M059J (cell line): ENCODE measurements around the gene HPCAL1. TPM values are rescaled to one million over a fixed set of nuclear protein-coding genes. Genes with fewer than 3 reads are reported as not detected.

ENCODE experiments used
- DNase-seq: peaks from one replicate; pipeline ENCODE4 v3.0.0-alpha.2; 2012; ENCODE audit warnings: low read depth
- total RNA-seq: library from RNA; depleted of rRNA; stranded (reverse); fragments of >200 nt; shearing (Covaris generic); gene quantifications from 2 replicates; pipeline ENCODE4 v1.2.3, GENCODE V29; 2014

Gene HPCAL1
- total RNA-seq, 1 experiment from 2014 or later: 267 TPM

GRCh38 chr2:10425699-10426098 lies 123.0 kb downstream of the HPCAL1 start:
- no peak for DNase-seq

- no peak for DNase-seq
Measured at GRCh38 chr2:10426726-10427617, 124.3 kb downstream of the HPCAL1 start.

GRCh38 chr2:10427618-10427949 lies 124.9 kb downstream of the HPCAL1 start:
- no peak for DNase-seq

GRCh38 chr2:10428355-10428754 lies 125.7 kb downstream of the HPCAL1 start:
- DNase-seq: no peak

- no peak for DNase-seq
Measured at GRCh38 chr2:10428924-10429323, 126.2 kb downstream of the HPCAL1 start.

GRCh38 chr2:10430886-10431622 lies 128.3 kb downstream of the HPCAL1 start:
- DNase-seq: no peak

GRCh38 chr2:10431797-10432196 lies 129.1 kb downstream of the HPCAL1 start:
- no peak for DNase-seq

GRCh38 chr2:10432311-10433181 lies 129.8 kb downstream of the HPCAL1 start:
- no peak for DNase-seq

GRCh38 chr2:10433264-10433946 lies 130.7 kb downstream of the HPCAL1 start:
- DNase-seq: no peak

- peak; percentile 37 for DNase-seq
Measured at GRCh38 chr2:10433947-10434885, 131.5 kb downstream of the HPCAL1 start.

- DNase-seq: peak; percentile 73
Measured at GRCh38 chr2:10434886-10435819, 132.4 kb downstream of the HPCAL1 start.

- no peak for DNase-seq
Measured at GRCh38 chr2:10435820-10436204, 133.1 kb downstream of the HPCAL1 start.

- no peak for DNase-seq
Measured at GRCh38 chr2:10436583-10437110, 133.9 kb downstream of the HPCAL1 start.

GRCh38 chr2:10437806-10438205 lies 135.1 kb downstream of the HPCAL1 start:
- no peak for DNase-seq

GRCh38 chr2:10438688-10439087 lies 136.0 kb downstream of the HPCAL1 start:
- no peak for DNase-seq

GRCh38 chr2:10439185-10439879 lies 136.6 kb downstream of the HPCAL1 start:
- DNase-seq: peak; percentile 44

- DNase-seq: no peak
Measured at GRCh38 chr2:10439971-10440370, 137.3 kb downstream of the HPCAL1 start.

GRCh38 chr2:10440736-10441135 lies 138.0 kb downstream of the HPCAL1 start:
- no peak for DNase-seq
